SH-SY5Y (cell line): ENCODE data around the gene CAMTA1.

Source experiments
- GATA2 ChIP-seq: IDR thresholded peaks from 2 replicates; pipeline ENCODE4 v1.6.1; 2011; ENCODE audit warnings: mild to moderate bottlenecking, low read depth, low read length
- GATA3 ChIP-seq: IDR thresholded peaks from 2 replicates; pipeline ENCODE4 v1.6.1; 2011; ENCODE audit warnings: low read depth, mild to moderate bottlenecking, low read length, moderate library complexity

The CAMTA1 gene

GRCh38 chr1:7390604-7391000 lies 605.3 kb downstream of the CAMTA1 start:
- TF ChIP-seq GATA3 (no peak), GATA2 (no peak)

DNA sequence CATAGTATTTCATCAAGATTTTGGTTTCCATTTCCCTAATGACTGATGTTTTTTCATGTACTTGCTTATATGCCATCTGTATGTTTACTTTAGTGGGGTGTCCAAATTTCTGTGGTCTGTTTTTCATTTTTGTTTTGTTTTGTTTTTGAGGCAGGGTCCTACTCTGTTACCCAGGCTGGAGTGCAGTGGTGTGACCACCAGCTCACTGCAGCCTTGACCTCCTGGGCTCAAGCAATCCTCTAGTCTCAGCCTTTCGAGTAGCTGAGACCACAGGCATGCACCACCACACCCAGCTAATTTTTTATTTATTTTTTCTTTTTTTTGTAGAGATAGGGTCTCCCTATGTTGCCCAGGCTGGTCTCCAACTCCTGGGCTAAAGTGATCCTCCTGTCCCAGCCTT lies 607.9 kb downstream of the CAMTA1 start:
- TF ChIP-seq GATA2 (no peak), GATA3 (no peak)

GRCh38 chr1:7395251-7395650 lies 610.0 kb downstream of the CAMTA1 start:
- TF ChIP-seq GATA2 (no peak), GATA3 (no peak)

DNA sequence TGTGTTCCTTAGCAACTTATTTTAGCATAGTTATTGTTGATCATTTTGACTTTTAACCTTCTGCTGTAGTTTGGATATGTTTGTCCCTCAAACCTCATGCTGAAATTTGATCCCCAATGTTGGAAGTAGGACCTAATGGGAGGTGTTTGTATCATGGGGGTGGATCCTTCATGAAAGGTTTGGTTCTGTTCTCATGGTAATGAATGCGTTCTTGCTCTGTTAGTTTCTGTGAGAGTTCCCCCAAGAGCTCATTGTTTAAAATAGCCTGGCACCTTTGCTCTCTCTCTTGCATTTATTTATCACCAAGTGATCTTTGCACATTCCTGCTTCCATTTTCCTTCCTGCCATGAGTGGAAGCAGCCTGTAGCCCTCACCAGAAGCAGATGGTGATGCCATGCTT lies 613.7 kb downstream of the CAMTA1 start:
- TF ChIP-seq GATA2 (no peak), GATA3 (no peak)

DNA sequence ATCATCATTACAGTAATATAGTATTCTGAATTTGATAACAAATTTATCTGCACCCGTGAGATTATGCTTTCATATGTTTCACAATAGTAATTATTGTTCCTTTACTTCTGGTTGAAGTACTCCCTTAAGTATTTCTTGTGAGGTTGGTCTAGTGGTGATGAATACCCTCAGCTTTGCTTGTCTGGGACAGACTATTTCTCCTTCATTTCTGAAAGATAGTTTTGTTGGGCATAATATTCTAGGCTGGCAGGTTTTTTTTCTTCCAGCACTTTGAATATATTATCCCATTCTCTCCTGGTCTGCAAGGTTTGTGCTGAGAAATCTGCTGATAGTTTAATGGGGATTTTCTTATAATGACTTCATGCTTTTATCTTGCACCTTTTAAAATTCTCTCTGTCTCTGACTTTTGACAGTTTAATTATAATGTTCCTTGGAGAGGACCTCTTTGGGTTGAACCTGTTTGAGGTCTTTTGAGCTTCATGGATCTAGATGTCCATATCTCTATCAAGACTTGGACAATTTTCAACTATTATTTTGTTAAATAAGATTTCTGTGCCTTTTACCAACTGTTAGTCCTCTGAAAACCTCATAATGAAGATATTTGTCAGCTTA lies 614.4 kb downstream of the CAMTA1 start:
- TF ChIP-seq GATA3 (no peak), GATA2 (no peak)

GRCh38 chr1:7400566-7400965 lies 615.3 kb downstream of the CAMTA1 start:
- TF ChIP-seq GATA2 (no peak), GATA3 (no peak)

GRCh38 chr1:7401814-7402547 lies 616.7 kb downstream of the CAMTA1 start:
- TF ChIP-seq GATA2 (no peak), GATA3 (no peak)

GRCh38 chr1:7402548-7402850 lies 617.2 kb downstream of the CAMTA1 start:
- TF ChIP-seq GATA2 (no peak), GATA3 (no peak)

GRCh38 chr1:7403265-7404045 lies 618.2 kb downstream of the CAMTA1 start:
- TF ChIP-seq GATA3 (no peak), GATA2 (no peak)

- TF ChIP-seq GATA2: no peak
- TF ChIP-seq GATA3: no peak
Measured at GRCh38 chr1:7404046-7404742, 618.9 kb downstream of the CAMTA1 start.

DNA sequence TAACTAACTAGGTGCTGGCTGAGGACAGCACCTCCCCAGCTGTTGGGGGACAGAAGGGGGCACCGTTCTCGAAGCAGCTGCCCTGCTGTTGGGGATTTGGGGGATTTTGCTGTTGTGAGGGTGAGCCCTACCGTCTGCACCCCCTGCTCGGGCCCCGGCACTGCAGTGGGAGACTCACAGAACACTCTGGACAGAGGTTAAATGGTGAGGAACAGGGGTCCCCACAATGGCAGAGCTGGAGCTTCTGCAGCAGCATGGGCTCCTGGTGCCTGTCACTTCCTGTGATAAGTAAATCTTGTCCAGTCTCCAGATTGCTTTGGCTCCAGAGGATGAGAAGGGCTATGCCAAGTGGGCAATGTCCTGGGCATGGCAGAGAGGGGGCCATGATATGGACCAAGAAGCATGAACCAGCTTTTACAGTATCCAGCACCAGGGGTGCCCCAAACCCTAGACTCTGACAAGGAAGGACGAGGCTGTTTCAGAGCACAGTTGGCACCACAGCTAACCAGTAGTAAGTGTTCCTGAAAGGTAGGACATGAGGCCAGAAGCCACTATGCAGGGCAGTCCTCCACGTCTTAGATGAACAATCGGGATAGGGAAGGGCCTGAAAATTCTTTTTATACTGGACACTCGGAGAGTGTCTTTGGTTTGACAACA lies 620.7 kb downstream of the CAMTA1 start:
- no peak for TF ChIP-seq GATA2
- no peak for TF ChIP-seq GATA3

- no peak for TF ChIP-seq GATA3
- TF ChIP-seq GATA2: no peak
Measured at GRCh38 chr1:7406641-7407543, 621.6 kb downstream of the CAMTA1 start.

GRCh38 chr1:7407544-7407895 lies 622.3 kb downstream of the CAMTA1 start:
- TF ChIP-seq GATA3: no peak
- no peak for TF ChIP-seq GATA2
